ENCODE data around the gene GRK1.
"Not testable (repeated sequence)": the region's sequence is repeated elsewhere in the genome, so short reads cannot be mapped to it uniquely, and the experiment has no call there.

The GRK1 gene

DNA sequence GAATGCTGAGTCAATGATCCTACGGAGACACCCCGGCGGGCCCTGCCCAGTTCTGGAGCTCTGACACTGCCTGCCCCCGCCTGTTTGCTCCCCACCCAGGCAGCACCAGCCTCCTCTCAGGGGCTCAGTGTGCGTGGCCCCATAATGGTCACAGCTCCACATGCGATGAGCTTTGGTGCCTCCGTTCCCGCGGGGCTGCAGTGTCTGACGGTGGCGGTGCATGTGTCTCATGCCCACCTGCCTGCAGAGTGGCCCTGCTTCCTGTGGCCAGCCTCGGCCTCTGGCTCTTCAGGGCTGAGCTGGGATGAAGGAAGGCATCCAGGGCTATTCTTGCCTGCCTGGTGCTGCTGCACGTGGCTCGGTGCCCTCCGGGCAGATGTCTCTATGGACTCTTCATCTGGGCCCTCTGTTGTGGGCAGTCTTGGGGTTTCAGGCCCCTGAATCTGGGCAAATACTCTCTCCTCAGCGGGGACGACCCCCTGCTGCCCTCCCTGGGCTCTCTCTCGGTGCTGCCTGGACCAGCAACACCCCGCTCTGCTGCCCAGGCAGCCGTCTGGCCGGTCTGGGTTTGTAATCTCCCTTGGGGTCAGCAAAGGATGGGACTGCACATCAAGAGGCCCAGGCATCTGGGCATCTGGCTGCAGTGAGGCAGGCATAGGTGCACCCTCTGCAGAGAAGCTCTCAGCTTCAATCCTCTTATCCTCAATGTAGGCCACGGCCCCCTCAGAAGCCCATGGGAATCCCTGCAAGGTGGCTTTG is 72.7 kb downstream of the GRK1 start:
- no peak for DNase-seq (ENCODE audit: insufficient read length, low spot score)
- no peak for FAIRE-seq

DNA sequence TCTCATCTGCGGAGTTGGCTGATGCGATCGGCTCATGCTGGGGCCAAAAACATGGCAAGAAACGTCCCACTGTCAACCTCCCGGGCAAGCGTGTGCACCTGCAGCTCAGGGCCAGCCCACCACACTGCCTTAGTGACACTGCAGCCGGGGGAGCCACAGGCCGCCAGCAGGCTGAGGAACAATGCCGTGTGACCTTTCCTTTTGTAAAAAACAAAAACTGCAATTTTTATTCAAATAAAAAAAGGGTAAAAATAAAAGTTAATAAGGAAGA is 73.2 kb downstream of the GRK1 start:
- no peak for FAIRE-seq
- DNase-seq (ENCODE audit: insufficient read length, low spot score): no peak

DNA sequence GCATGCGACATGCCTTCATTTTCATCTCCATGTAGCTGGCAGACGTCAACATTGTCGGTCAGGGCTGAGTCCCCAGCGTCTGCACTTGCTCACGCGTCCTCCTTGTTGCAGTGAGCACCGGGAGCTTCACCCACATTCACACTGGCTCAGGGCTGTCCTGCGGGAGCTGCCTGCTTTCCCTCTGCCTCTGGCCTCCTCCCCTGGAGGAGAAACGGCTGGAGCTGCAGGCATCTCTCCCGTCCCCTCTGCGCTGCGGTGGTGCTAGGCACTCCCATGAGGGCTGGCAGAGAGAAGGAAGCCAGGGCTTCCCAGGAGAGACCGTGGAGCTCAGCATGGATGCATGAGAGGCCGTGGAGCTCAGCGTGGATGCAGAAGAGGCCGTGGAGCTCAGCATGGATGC is 73.6 kb downstream of the GRK1 start:
- DNase-seq (ENCODE audit: insufficient read length, low spot score) (no peak), FAIRE-seq (no peak)

DNA sequence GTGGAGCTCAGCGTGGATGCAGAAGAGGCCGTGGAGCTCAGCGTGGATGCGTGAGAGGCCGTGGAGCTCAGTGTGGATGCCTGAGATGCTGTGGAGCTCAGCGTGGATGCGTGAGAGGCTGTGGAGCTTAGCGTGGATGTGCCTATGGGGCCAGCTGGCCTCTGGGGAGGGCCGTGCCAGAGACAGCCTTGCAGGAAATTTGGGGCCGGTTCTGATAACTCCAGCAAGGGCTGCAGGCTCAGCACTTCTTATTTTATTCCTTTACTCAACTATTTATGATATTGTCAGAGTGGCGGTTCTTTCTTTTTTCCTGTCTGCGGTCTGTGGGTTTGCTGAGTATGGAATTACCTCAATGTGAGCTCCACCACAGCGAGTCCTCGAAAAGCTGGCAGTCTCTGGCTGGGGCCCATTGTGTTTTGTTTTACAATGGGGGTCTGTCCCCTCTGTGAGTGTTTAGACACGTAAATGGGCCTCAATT is 74.2 kb downstream of the GRK1 start:
- no peak for DNase-seq (ENCODE audit: insufficient read length, low spot score)

DNA sequence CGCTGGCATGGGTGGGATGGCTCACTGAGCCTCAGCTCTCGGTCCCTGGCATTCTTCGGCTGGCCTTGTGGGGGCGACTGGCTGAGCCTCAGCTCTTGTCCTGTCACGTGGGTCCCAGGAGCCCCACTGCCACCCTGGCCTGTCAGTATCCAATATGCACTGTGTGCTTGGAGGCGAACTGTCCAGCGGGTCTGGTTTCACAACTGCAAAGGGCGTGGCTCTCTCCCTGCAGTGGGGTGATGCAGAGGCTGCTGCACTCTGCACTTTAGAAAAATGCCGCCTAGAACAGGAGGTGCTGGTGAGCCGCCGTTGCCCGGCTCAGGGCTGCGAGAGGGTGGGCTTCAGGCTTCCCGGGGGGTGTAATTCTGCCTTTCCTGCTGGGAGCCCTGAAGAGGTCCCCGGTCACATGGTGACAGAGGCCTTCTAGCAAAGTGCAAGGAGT is 75.0 kb downstream of the GRK1 start:
- DNase-seq (ENCODE audit: insufficient read length, low spot score) (no peak), FAIRE-seq (no peak)

More for the DNA sequence above, 74.2 kb downstream of the GRK1 start:
- FAIRE-seq: no peak

DNA sequence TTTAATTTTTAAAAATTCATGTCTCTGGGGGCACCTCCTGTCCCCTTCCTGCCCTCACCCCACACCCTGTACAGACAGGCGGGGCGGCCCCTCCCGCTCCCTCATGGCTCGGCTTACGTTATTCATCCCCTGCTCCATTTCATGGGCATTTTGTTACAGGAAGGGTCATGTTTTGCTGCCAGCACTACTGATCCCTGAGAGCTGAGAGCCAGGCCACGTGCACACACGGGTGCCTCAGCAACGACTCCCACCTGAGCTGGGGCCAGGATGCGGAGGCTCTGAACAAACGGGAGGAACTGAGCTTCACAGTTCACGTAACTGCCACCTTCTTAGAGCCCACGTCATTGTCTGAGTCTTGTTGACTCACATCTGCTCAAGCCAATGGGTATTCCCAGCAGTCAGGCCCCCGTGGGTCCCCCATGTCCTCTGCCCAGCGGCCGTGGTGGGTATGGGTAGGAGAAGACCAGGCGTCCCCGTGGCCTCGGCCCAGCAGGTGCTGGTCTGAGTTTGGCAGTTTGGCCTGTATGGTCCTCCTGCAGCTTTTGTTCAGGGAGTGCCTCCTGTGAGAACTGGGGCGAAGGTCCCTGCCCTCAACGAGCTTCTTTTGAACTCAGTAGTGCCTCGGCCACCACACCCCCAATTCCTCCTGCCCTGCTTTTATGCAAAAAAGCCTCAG is 75.6 kb downstream of the GRK1 start:
- DNase-seq (ENCODE audit: insufficient read length, low spot score) (no peak), FAIRE-seq (no peak)

DNA sequence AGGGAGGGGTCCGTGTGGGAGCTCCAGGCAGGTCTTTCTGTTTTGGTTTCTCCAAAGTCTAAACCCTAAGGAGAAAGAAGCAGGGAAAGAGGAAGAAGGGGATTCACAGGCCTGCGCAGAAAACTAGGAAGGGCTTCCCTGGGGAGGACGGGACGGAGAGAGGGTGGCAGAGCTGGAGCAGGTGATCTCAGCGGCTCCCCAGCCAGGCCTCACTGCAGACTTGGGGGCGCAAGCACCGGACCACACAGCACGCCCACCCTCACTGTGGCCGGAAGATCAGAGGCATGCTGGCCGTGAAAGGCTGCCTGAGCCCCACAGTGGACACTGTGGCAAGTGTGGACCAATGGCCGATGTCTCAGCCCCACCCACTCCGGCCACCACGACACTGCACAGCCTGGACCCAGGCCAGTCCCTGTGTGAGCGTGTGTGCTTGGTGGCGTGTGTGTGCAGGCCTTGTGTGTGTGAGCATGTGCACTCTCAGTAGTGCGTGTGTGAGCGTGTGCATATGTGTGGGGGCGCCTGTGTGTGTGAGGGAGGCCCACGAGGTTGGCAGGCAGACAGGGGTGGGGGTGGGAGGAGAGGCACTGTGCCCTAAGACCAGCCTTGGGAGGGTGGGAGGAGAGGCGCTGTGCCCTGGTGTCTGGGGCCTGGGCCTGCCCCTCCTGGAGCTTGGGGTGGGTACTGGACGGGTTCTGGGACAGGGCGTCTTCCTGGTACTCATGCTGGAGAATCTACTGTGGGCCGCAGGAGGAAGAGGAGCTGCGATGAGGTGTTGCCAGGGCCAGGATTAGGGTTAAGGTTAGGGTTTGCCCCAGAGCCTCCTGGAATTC is 76.6 kb downstream of the GRK1 start:
- no peak for FAIRE-seq
- no peak for DNase-seq (ENCODE audit: insufficient read length, low spot score)

DNA sequence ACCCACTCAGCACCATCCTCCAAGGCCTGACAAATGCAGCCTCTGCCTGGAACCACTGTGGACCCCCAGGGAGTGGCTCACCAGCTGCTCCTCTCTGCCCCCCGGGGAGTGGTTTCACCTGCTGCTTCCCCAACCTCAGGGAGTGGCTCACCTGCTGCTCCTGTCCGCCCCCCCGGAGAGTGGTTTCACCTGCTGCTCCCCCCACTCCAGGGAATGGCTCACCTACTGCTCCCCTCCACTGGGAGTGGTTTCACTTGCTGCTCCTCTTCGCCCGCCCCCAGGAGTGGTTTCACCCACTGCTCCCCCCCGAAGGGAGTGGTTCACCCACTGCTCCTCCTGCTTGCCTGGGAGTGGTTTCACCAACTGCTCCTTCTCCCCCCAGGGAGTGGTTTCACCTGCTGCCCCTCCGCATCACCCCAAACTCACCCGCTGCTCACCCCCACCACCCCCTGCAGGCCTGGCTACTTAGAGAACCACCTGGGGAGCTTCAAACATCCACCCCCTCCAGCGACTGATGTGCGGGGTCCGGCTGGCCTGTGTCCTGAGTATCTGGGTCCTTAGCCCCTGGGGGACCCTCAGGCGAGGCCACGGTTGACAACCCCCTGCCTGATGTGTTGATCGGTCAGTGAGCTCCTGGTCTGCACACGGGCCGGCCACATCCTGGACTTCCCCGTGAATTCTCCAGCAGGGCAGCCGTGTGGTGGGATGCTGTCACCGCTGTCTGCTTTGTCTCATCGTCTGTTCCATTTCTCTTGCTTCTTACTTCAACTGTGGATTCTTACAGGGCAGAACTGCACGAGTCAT is 77.4 kb downstream of the GRK1 start:
- FAIRE-seq: no peak
- DNase-seq (ENCODE audit: insufficient read length, low spot score): no peak

DNA sequence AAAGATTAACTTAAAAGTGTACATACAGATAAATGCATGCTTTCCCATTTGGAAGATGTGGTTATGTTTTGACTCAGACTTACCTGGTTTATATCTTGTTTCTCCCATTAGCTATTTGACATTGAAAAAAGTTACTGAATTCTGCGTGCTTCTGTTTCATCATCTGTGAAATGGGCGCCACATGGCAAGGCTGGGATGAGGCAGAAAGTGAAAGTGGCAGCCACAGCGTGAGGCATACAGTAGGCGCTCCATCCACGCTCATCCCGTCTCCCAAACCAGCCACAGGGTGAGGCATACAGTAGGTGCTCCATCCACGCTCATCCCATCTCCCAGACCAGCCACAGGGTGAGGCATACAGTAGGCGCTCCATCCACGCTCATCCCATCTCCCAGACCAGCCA is 78.0 kb downstream of the GRK1 start:
- DNase-seq (ENCODE audit: insufficient read length, low spot score): no peak
- FAIRE-seq: no peak

DNA sequence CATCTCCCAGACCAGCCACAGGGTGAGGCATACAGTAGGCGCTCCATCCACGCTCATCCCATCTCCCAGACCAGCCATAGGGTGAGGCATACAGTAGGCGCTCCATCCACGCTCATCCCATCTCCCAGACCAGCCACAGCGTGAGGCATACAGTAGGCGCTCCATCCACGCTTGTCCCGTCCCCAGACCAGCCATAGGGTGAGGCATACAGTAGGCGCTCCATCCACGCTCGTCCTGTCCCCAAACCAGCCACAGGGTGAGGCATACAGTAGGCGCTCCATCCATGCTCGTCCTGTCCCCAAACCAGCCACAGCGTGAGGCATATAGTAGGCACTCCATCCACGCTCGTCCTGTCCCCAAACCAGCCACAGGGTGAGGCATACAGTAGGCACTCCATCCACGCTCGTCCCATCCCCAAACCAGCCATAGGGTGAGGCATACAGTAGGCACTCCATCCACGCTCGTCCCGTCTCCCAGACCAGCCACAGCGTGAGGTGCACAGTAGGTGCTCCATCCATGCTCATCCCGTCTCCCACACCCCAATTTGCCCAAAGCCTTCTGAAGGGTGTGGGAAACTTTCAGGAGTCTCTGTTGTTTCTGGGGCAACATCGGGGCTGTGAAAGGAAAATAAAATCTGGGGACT is 78.6 kb downstream of the GRK1 start:
- DNase-seq (ENCODE audit: insufficient read length, low spot score); FAIRE-seq: not testable (repeated sequence)

DNA sequence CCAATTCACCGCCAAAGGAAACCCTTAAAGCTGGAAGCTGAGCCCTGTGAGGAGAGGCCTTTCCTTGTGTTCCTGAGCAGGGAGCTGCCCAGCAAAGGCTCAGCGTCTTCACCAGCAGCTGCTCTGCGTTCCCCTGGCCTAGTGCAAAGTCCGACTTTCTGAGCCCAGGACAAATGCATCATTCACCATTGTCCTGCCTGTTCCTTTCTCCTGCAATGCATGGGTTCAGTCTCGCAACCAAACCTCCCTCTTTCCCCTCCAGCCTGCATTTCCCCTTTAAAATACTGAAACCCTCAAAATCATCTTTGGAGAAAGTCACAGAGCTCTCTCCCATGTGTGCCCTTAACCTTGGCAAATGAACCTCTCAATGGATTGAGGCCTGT is 79.1 kb downstream of the GRK1 start:
- no peak for DNase-seq (ENCODE audit: insufficient read length, low spot score)
- no peak for FAIRE-seq

DNA sequence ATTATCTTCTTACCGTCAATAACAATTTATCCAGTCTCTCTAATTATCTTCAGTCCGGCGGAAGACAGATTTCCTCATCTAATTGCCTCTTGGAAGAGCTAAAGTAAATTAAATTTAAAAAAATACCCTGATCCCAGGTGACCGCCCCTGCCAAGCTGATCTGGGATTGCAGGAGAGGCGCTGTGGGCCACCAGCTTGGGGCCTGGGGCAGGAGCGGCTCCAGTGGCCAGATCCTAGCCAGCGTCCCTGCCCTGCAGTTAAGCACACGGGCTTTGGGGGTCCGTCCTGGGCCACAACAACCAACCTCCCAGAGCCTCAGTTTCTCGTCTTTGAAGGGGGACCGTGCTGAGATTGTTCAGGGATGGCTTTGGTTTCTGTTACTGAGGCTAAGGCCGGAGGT is 79.7 kb downstream of the GRK1 start:
- FAIRE-seq (no peak), DNase-seq (ENCODE audit: insufficient read length, low spot score) (no peak)

DNA sequence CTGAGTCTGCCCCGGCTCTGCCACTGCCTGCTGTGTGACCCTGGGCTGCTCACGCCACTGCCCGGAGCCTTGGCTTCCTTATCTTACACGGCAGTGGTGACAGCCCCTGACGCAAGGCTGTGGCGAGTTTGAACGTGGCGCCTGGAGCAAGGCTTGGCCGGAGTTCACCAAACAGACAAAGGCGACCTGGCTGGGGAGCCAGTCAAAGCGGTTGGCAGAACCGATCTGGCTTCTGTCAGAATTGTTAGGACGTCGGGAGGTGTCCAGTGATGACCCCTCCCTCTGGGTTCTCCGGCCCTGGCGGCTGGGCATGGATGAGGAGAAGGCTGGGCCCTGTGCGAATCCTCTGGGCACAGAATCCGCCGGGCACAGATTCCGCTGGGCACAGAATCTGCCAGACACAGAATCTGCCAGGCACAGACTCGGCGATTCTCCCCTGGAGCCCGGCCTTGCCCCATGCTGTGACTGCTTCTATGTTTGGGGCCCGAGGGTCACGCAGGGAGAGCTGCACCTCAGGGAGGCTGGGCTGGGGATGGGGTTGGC is 80.3 kb downstream of the GRK1 start:
- DNase-seq (ENCODE audit: insufficient read length, low spot score) (no peak), FAIRE-seq (no peak)

DNA sequence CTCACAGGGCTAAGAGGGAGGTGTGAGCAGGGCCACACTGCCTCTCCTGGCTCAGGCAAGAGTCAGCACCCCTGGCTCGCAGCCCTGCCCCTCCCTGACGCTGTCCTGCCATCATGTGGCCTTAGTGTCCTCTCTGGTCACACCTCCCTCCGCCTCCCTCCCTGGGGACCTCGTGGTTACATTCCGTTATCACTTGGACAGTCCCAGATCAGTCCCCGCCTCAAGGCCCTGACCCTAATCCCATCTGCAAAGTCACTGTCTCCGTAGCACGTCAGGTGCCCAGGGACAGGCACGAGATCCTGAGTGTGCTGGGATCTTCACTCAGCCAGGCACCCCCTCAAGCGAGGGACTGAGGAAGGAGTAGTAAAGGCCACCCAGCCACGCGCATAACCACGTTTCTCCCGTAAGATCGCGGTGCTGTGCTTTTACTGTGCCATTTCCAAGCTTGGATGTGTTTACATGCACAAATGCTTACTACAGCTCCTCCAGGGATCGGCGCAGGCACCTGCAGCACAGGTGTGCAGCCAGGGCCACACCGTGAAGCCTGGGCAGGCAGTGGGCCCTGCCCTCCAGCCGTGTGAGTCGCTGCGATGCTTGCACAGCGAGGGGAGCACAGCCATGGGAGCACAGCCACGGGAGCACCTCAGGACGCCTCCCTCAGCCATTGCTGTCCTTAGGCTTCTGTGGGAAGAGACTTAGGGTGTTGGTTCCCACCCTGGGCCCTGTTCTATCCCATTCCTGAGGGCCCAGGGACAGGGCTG is 81.3 kb downstream of the GRK1 start:
- DNase-seq (ENCODE audit: insufficient read length, low spot score): no peak
- FAIRE-seq: no peak

DNA sequence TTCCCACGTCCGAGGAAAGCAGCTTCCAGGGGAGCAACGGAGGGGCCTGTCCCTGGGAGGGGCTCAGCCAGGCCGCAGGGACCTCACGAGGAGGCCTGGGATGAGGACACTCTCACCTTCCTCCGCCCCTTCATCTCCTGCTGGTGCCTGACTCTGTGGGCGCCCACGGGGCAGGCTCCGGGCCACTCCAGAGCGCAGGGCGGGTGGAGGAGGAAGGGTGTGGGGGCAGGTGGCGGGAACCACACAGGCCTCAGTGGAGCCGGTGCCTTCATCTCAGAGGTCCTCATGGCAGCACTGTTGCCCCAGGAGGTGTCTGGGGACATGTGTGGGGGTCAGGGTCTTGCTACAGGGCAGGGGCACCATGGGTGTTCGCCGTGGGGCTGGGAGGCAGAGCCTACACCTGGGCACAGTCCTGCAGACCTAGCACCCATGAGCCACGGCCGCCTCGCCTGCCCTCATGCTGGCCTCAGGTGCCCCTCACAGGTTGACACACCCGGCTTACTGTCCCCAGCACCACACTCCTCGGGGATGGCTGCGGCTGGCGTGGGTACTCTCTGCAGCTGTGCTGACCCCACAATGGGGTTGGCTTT is 81.9 kb downstream of the GRK1 start:
- no peak for FAIRE-seq
- no peak for DNase-seq (ENCODE audit: insufficient read length, low spot score)

DNA sequence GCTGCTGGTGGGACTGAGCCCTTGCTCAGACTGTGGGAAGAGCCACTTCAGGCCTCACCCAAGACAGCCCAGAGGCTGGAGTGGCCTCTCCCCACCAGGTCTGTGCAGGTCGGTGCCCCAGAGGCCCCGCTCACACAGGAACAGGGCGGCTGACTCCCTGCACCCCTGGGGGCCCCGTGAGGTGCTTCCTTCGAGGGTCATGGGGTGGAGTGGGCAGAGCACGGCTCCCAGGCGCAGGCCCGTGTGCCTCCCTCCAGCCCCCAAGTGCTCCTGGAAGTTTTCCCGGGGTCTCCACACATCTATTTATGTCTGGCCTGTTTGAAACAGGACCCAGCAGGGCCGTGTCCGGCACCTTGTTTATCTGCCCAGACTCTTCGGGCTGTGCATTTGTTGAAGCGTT is 82.5 kb downstream of the GRK1 start:
- FAIRE-seq (no peak), DNase-seq (ENCODE audit: insufficient read length, low spot score) (no peak)

DNA sequence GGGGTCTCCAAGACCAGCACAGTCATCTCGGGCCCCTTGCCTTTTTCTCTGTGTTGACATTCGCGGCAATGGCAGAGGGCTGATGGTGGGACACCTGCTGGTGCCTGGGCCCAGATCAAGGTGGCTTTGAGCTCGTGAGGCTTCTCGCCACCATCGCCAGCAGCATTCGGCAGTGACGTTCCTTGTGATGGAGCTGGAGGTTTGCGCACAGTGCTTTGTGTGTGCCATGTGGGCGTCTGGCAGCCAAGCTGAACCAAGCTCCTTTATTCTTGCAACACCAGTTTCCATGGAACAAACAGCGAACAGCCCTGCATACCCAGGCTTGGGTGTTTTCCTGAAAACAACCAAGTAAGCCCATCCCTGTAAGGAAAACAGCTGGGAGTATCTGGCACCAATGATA is 82.9 kb downstream of the GRK1 start:
- FAIRE-seq (no peak), DNase-seq (ENCODE audit: insufficient read length, low spot score) (no peak)

DNA sequence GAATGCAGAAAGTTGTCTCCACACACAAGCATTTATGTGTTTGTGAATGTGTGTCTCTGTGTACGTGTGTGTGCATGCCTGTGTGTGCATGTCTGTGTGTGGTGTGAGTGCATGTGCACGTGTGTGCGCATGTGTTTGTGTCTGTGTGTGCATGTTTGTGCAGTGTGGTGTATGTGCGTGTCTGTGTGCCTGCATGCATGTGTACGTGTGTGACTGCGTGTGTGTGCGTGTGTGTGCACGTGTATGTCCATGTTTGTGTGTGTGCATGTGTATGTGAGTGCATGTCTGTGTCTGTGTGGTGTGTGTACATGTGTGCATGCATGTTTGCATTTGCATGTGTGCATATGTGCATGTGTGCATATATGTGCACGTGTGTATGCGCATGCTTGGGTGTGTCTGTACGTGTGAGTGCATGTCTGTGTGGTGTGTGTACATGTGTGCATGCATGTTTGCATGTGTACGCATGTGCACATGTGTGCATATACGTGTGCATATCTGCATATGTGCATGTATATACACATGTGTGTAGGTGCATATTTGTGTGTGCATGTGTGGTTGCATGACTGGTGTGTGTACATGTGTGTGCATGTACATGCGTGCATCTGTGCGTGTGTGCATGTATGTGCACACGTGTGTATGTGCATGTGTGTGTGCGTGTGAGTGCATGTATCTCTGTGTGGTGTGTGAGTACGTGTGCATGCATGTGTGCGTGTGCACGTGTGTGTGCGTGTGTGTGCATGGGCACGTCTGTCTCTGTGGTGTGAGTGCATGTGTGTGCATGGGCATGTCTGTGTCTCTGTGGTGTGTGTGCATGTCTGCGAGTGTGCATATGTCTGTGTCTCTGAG is 83.8 kb downstream of the GRK1 start:
- DNase-seq (ENCODE audit: insufficient read length, low spot score) (no peak), FAIRE-seq (no peak)

All from GM19239 (cell line).